ENCODE results near the gene RAMAC.
"Not testable (repeated sequence)": the region's sequence is repeated elsewhere in the genome, so short reads cannot be mapped to it uniquely, and the experiment has no call there.

Gene RAMAC

DNA sequence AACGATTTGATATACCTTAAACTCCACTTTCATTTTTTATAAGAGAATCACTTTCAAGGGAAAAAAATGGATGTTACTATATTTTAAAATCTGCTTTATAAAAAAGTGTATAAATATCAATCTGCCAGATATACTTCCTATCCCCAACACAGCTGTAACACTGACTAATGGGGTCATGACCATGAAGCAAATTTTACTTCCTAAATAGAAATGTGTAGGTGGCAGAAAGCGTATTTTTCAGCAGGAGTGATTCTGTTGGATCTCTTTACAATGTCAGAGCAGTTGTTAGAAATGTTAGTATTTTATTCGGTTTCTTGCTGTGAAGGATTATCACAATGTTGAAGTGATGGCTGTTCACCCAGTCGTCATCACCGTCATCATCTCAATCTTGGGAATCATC lies 30.9 kb downstream of the RAMAC start:
- DNase-seq, result no peak

DNA sequence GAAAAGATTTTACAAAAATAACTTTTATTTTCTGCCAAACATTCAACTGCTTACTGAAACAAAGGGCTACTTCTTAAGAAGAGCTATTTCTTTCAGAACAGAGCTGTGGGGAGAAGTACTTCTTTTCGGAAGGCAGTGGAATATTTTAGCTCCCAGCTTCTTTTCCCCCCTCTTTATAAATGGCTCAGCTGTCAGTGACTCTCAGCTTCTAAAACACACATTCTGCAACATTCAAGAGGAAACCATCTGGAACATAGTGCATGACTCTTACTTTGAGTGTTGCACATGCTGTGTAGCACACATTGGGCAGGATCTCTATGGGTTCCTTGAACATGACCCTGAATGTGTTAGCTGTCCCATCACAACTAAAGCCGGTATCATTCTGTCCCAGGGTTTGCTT lies 32.4 kb downstream of the RAMAC start:
- no peak for DNase-seq

DNA sequence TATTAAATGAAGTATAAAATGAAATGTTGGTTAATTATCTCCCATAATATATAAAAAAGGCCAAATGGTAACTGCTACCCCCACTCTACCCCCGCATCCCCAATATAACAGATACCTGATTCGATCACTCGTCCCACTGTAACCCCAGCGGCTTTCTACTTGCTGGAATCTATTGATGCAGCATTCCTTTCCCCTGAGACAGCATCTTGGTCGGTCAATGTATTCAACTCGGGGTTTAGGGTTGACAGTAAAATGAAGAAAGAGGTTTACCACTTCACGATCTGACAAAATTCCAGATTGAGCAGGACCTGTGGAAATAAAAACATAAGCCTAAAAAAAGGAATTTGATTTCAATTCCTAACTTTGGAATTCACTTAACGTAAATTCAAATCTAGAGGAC lies 44.0 kb downstream of the RAMAC start:
- DNase-seq, result no peak

DNA sequence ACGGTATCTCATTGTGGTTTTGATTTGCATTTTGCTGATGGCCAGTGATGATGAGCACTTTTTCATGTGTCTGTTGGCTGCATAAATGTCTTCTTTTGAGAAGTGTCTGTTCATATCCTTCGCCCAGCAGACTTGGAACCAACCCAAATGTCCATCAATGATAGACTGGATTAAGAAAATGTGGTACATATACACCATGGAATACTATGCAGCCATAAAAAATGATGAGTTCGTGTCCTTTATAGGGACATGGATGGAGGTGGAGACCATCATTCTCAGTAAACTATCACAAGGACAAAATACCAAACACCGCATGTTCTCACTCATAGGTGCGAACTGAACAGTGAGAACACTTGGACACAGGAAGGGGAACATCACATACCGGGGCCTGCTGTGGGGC lies 45.2 kb downstream of the RAMAC start:
- DNase-seq, result not testable (repeated sequence)

DNA sequence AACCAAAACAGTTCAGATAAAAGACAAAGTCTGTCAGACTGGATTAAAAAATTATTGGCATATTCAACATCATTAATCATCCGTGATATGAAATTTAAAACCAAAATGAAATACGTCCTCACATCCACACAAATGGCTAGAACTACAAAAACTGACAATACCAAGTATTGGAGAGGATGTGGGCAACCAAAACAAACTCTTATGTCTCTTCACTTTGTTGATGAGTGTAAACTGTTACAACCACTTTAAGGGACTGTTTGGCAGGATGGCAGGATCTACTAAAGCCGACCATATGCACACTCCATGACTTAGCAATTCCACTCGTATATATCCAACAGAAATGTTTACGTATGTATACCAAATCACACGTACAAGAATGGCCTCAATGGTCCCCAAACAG lies 50.2 kb downstream of the RAMAC start:
- DNase-seq, result no peak

DNA sequence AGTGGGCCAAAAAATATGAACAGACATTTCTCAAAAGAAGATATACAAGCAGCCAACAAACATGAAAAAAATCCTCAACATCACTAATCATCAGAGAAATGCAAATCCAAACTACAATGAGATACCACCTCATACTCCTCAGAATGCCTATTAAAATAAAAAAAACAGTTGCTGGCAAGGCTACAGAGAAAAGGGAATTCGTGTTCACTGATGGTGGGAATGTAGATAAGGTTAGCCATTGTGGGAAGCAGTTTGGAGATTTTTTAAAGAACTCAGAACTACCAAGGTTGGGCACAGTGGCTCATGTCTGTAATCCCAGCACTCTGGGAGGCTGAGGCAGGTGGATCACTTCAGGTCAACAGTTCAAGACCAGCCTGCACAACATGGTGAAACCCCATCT lies 53.2 kb downstream of the RAMAC start:
- no peak for DNase-seq
